ENCODE results near the gene MAP3K2.

Gene MAP3K2

GRCh38 chr2:127407091-127407490 is 19.3 kb upstream of the MAP3K2 start:
- DNase-seq, result no peak

- no peak for DNase-seq
Observed at GRCh38 chr2:127406454-127406853, 18.7 kb upstream of the MAP3K2 start.

- no peak for DNase-seq
Observed at GRCh38 chr2:127405255-127405610, 17.5 kb upstream of the MAP3K2 start.

- no peak for DNase-seq
Observed at GRCh38 chr2:127404466-127405254, 16.9 kb upstream of the MAP3K2 start.

- no peak for DNase-seq
Observed at GRCh38 chr2:127403460-127403859, 15.7 kb upstream of the MAP3K2 start.

- no peak for DNase-seq
Observed at GRCh38 chr2:127401757-127402695, 14.3 kb upstream of the MAP3K2 start.

- no peak for DNase-seq
Observed at GRCh38 chr2:127400897-127401756, 13.4 kb upstream of the MAP3K2 start.

- no peak for DNase-seq
Observed at GRCh38 chr2:127400533-127400896, 12.7 kb upstream of the MAP3K2 start.

GRCh38 chr2:127398239-127398590 is 10.4 kb upstream of the MAP3K2 start:
- DNase-seq, result no peak

- no peak for DNase-seq
Observed at GRCh38 chr2:127397568-127398238, 9.9 kb upstream of the MAP3K2 start.

- DNase-seq, result no peak
Observed at GRCh38 chr2:127394492-127394891, 6.7 kb upstream of the MAP3K2 start.

- no peak for DNase-seq
Observed at GRCh38 chr2:127392828-127393578, 5.2 kb upstream of the MAP3K2 start.

- DNase-seq, result no peak
Observed at GRCh38 chr2:127392133-127392827, 4.5 kb upstream of the MAP3K2 start.

- DNase-seq, result no peak
Observed at GRCh38 chr2:127389778-127390435, 2.1 kb upstream of the MAP3K2 start.

GRCh38 chr2:127388423-127389164 is 819 bp upstream of the MAP3K2 start:
- DNase-seq, result no peak

GRCh38 chr2:127386764-127387654 is 766 bp downstream of the MAP3K2 start:
- peak; percentile 78 for DNase-seq

- DNase-seq, result no peak
Observed at GRCh38 chr2:127386246-127386645, 1.5 kb downstream of the MAP3K2 start.

GRCh38 chr2:127384529-127384928 is 3.2 kb downstream of the MAP3K2 start:
- DNase-seq, result no peak

- no peak for DNase-seq
Observed at GRCh38 chr2:127382831-127383230, 4.9 kb downstream of the MAP3K2 start.

Data from NCI-H1105 treated with DMSO at 0.1 percent for 48 hours (cell line).